Activated naive CD8-positive, alpha-beta T cell treated with anti-CD3 and anti-CD28 coated beads, Interleukin-2, amount 10 ng/mL, durations not matched to agents 7 days and 5 days (primary cell): ENCODE data around the gene PCLO. TPM values are rescaled to one million over a fixed set of nuclear protein-coding genes. Genes with fewer than 3 reads are reported as not detected.
"Not testable (repeated sequence)": the region's sequence is repeated elsewhere in the genome, so short reads cannot be mapped to it uniquely, and the experiment has no call there.

Experiments
- ATAC-seq: fragments of 150-1000 bp; cut with Tn5 transposase; one replicate; pipeline ENCODE4 v1.10.0; 2021; ENCODE audit warnings: low read depth, moderate library complexity
- POLR2A ChIA-PET: fragments of 350-600 bp; sonication (Branson Sonifier 250); formaldehyde crosslinking; loops from one replicate; lab custom pipeline; 2021; ENCODE audit warnings: antibody characterized with exemption; lab: Charles Lee
- DNase-seq: peaks from one replicate; pipeline ENCODE4 v3.0.0; 2021
- H3K27ac Mint-ChIP-seq: one replicate; pipeline ENCODE4 v1.8.0; 2022; ENCODE audit warnings: mild to moderate bottlenecking, mixed read lengths
- H3K27me3 Mint-ChIP-seq: one replicate; pipeline ENCODE4 v1.8.0; 2022; ENCODE audit warnings: mild to moderate bottlenecking, moderate library complexity, mixed read lengths
- H3K36me3 Mint-ChIP-seq: one replicate; pipeline ENCODE4 v1.8.0; 2021; ENCODE audit warnings: mild to moderate bottlenecking, mixed read lengths
- H3K4me1 Mint-ChIP-seq: one replicate; pipeline ENCODE4 v1.8.0; 2021; ENCODE audit warnings: mixed read lengths
- H3K4me3 Mint-ChIP-seq: one replicate; pipeline ENCODE4 v1.8.0; 2022; ENCODE audit warnings: mild to moderate bottlenecking, moderate library complexity, mixed read lengths
- H3K9me3 Mint-ChIP-seq: one replicate; pipeline ENCODE4 v1.8.0; 2021; ENCODE audit warnings: mixed read lengths
- total RNA-seq, 2 experiments: library from RNA; stranded (reverse); gene quantifications; one replicate each; pipeline ENCODE4 v1.2.3, GENCODE V29; 2021

PCLO gene
- total RNA-seq, 2 experiments from 2014 or later = not detected

- H3K4me3 Mint-ChIP-seq = no peak overlapping the region
- H3K4me1 Mint-ChIP-seq = no peaks in the 10 kb centered on the region
- no peak overlapping the region for H3K27ac Mint-ChIP-seq
- no peaks in the 10 kb centered on the region for H3K27me3 Mint-ChIP-seq
- H3K9me3 Mint-ChIP-seq = peaks cover 7% of the 10 kb centered on the region
- POLR2A ChIA-PET = no interaction called here
- ATAC-seq (no peak), DNase-seq (no peak)
- no peaks in the 10 kb centered on the region for H3K36me3 Mint-ChIP-seq
These were observed 212.2 kb downstream of the PCLO start for GRCh38 chr7:82950436-82950835.

- Mint-ChIP-seq H3K36me3 (no peaks in the 10 kb centered on the region), H3K4me3 (no peak overlapping the region), H3K27me3 (no peaks in the 10 kb centered on the region), H3K27ac (no peak overlapping the region), H3K9me3 (peaks cover 5% of the 10 kb centered on the region), H3K4me1 (no peaks in the 10 kb centered on the region)
- POLR2A ChIA-PET = no interaction called here
- DNase-seq (no peak), ATAC-seq (no peak)
These were observed 217.2 kb downstream of the PCLO start for GRCh38 chr7:82945480-82945879.

GRCh38 chr7:82945056-82945455 is 217.6 kb downstream of the PCLO start:
- H3K36me3 Mint-ChIP-seq = no peaks in the 10 kb centered on the region
- H3K4me1 Mint-ChIP-seq = no peaks in the 10 kb centered on the region
- H3K27me3 Mint-ChIP-seq = no peaks in the 10 kb centered on the region
- ATAC-seq (no peak), DNase-seq (no peak)
- H3K27ac Mint-ChIP-seq = no peak overlapping the region
- POLR2A ChIA-PET = no interaction called here
- peaks cover 3% of the 10 kb centered on the region for H3K9me3 Mint-ChIP-seq
- no peak overlapping the region for H3K4me3 Mint-ChIP-seq

GRCh38 chr7:82932516-82932915 is 230.2 kb downstream of the PCLO start:
- ATAC-seq = no peak
- no peaks in the 10 kb centered on the region for H3K4me1 Mint-ChIP-seq
- no peaks in the 10 kb centered on the region for H3K36me3 Mint-ChIP-seq
- H3K9me3 Mint-ChIP-seq = no peaks in the 10 kb centered on the region
- DNase-seq = no peak
- no peak overlapping the region for H3K27ac Mint-ChIP-seq
- no peaks in the 10 kb centered on the region for H3K27me3 Mint-ChIP-seq
- POLR2A ChIA-PET = no interaction called here
- H3K4me3 Mint-ChIP-seq = no peak overlapping the region

GRCh38 chr7:82926477-82926876 is 236.2 kb downstream of the PCLO start:
- Mint-ChIP-seq H3K36me3 (no peaks in the 10 kb centered on the region), H3K27me3 (no peaks in the 10 kb centered on the region), H3K27ac (no peak overlapping the region), H3K9me3 (no peaks in the 10 kb centered on the region), H3K4me3 (no peak overlapping the region), H3K4me1 (no peaks in the 10 kb centered on the region)
- ATAC-seq (no peak), DNase-seq (no peak)
- POLR2A ChIA-PET = no interaction called here

GRCh38 chr7:82925331-82925730 is 237.4 kb downstream of the PCLO start:
- Mint-ChIP-seq H3K36me3 (no peaks in the 10 kb centered on the region), H3K27me3 (no peaks in the 10 kb centered on the region), H3K4me3 (no peak overlapping the region), H3K9me3 (no peaks in the 10 kb centered on the region), H3K4me1 (no peaks in the 10 kb centered on the region), H3K27ac (no peak overlapping the region)
- POLR2A ChIA-PET = no interaction called here
- no peak for ATAC-seq
- DNase-seq = no peak

- Mint-ChIP-seq H3K4me3 (no peak overlapping the region), H3K27ac (no peak overlapping the region), H3K36me3 (no peaks in the 10 kb centered on the region), H3K9me3 (no peaks in the 10 kb centered on the region), H3K4me1 (no peaks in the 10 kb centered on the region), H3K27me3 (no peaks in the 10 kb centered on the region)
- ATAC-seq = no peak
- no peak for DNase-seq
- POLR2A ChIA-PET = no interaction called here
These were observed 256.2 kb downstream of the PCLO start for GRCh38 chr7:82906502-82906901.

GRCh38 chr7:82904871-82905270 is 257.8 kb downstream of the PCLO start:
- no peak overlapping the region for H3K4me3 Mint-ChIP-seq
- H3K27me3 Mint-ChIP-seq = no peaks in the 10 kb centered on the region
- no peak overlapping the region for H3K27ac Mint-ChIP-seq
- H3K9me3 Mint-ChIP-seq = no peaks in the 10 kb centered on the region
- ATAC-seq (no peak), DNase-seq (no peak)
- POLR2A ChIA-PET = no interaction called here
- H3K36me3 Mint-ChIP-seq = no peaks in the 10 kb centered on the region
- no peaks in the 10 kb centered on the region for H3K4me1 Mint-ChIP-seq

- POLR2A ChIA-PET, H3K36me3 Mint-ChIP-seq, DNase-seq, ATAC-seq, H3K4me3 Mint-ChIP-seq, H3K27ac Mint-ChIP-seq, H3K27me3 Mint-ChIP-seq, H3K4me1 Mint-ChIP-seq, H3K9me3 Mint-ChIP-seq: not testable (repeated sequence)
These were observed 261.6 kb downstream of the PCLO start for GRCh38 chr7:82901098-82901497.

- no peak overlapping the region for H3K27ac Mint-ChIP-seq
- H3K4me3 Mint-ChIP-seq = no peak overlapping the region
- H3K4me1 Mint-ChIP-seq = no peaks in the 10 kb centered on the region
- H3K27me3 Mint-ChIP-seq = no peaks in the 10 kb centered on the region
- no peaks in the 10 kb centered on the region for H3K9me3 Mint-ChIP-seq
- H3K36me3 Mint-ChIP-seq = no peaks in the 10 kb centered on the region
- DNase-seq = no peak
- ATAC-seq = no peak
- POLR2A ChIA-PET = no interaction called here
These were observed 265.2 kb downstream of the PCLO start for GRCh38 chr7:82897500-82897899.

- DNase-seq, H3K9me3 Mint-ChIP-seq, ATAC-seq, H3K27me3 Mint-ChIP-seq, H3K27ac Mint-ChIP-seq, H3K4me3 Mint-ChIP-seq, POLR2A ChIA-PET, H3K36me3 Mint-ChIP-seq, H3K4me1 Mint-ChIP-seq: not testable (repeated sequence)
These were observed 268.3 kb downstream of the PCLO start for GRCh38 chr7:82894341-82894740.

- Mint-ChIP-seq H3K4me1 (no peaks in the 10 kb centered on the region), H3K9me3 (no peaks in the 10 kb centered on the region), H3K27me3 (no peaks in the 10 kb centered on the region), H3K27ac (no peak overlapping the region), H3K4me3 (no peak overlapping the region), H3K36me3 (no peaks in the 10 kb centered on the region)
- POLR2A ChIA-PET = no interaction called here
- no peak for ATAC-seq
- no peak for DNase-seq
These were observed 276.4 kb downstream of the PCLO start for GRCh38 chr7:82886324-82886723.

- Mint-ChIP-seq H3K27me3 (no peaks in the 10 kb centered on the region), H3K4me1 (no peaks in the 10 kb centered on the region), H3K9me3 (no peaks in the 10 kb centered on the region), H3K27ac (no peak overlapping the region), H3K4me3 (no peak overlapping the region), H3K36me3 (no peaks in the 10 kb centered on the region)
- DNase-seq (no peak), ATAC-seq (no peak)
- POLR2A ChIA-PET = no interaction called here
These were observed 296.8 kb downstream of the PCLO start for GRCh38 chr7:82865856-82866255.

GRCh38 chr7:82859106-82859850 is 303.4 kb downstream of the PCLO start:
- no peaks in the 10 kb centered on the region for H3K36me3 Mint-ChIP-seq
- no peaks in the 10 kb centered on the region for H3K27me3 Mint-ChIP-seq
- POLR2A ChIA-PET = no interaction called here
- H3K27ac Mint-ChIP-seq = no peak overlapping the region
- DNase-seq (no peak), ATAC-seq (no peak)
- no peak overlapping the region for H3K4me3 Mint-ChIP-seq
- no peaks in the 10 kb centered on the region for H3K9me3 Mint-ChIP-seq
- H3K4me1 Mint-ChIP-seq = no peaks in the 10 kb centered on the region
